GM12878 (cell line): Measurements from ENCODE around the gene ADIPOQ.
"Not testable (repeated sequence)": the region's sequence is repeated elsewhere in the genome, so short reads cannot be mapped to it uniquely, and the experiment has no call there.

Experiments used
- CHD2 ChIP-seq: IDR thresholded peaks from 2 replicates; pipeline ENCODE4 v1.6.1; 2011; ENCODE audit warnings: low read depth, low read length, improper control_type of control experiment, borderline replicate concordance
- DPF2 ChIP-seq: fragments of 450-650 bp; IDR thresholded peaks from 2 replicates; pipeline ENCODE4 v1.6.1; 2017; ENCODE audit warnings: mild to moderate bottlenecking
- EZH2 ChIP-seq: IDR thresholded peaks from 2 replicates; pipeline ENCODE4 v1.6.1; 2012; ENCODE audit warnings: low read depth, mild to moderate bottlenecking, control low read depth, inconsistent platforms, low read length, borderline replicate concordance; ENCODE audit not compliant: control insufficient read depth
- MYC ChIP-seq: IDR thresholded peaks from 2 replicates; pipeline ENCODE4 v1.6.1; 2011; ENCODE audit warnings: mild to moderate bottlenecking, low read length, moderate library complexity, inconsistent platforms; ENCODE audit not compliant: insufficient read depth, insufficient replicate concordance, insufficient read length, severe bottlenecking
- POLR2A ChIP-seq: IDR thresholded peaks from 2 replicates; pipeline ENCODE4 v1.6.1; 2011; ENCODE audit warnings: low read depth, mild to moderate bottlenecking, low read length
- TF ChIP-seq, protein P1 (sequence below), 3 experiments: IDR thresholded peaks in 2 of 3; conservative IDR thresholded peaks in 1 of 3; 2 replicates each; pipeline ENCODE4 v1.5.1; 2011; ENCODE audit warnings: low read depth in 3 of 3, low read length in 3 of 3, mild to moderate bottlenecking in 3 of 3, control low read depth in 2 of 3, moderate library complexity in 2 of 3, inconsistent platforms in 1 of 3, mixed read lengths in 1 of 3; ENCODE audit not compliant: control insufficient read depth in 2 of 3, insufficient read depth in 1 of 3; ENCODE audit errors: extremely low read depth in 1 of 3

DNA sequence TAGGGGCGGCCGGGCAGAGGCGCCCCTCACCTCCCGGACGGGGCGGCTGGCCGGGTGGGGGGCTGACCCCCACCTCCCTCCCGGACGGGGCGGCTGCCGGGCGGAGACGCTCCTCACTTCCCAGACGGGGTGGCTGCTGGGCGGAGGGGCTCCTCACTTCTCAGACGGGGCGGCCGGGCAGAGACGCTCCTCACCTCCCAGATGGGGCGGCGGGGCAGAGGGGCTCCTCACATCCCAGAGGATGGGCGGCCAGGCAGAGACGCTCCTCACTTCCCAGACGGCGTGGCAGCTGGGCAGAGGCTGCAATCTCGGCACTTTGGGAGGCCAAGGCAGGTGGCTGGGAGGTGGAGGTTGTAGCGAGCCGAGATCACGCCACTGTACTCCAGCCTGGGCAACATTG is 42.4 kb downstream of the ADIPOQ start:
- not testable (repeated sequence) for TF ChIP-seq EZH2, DPF2, MYC, CHD2, POLR2A
- TF ChIP-seq, protein P1, sequence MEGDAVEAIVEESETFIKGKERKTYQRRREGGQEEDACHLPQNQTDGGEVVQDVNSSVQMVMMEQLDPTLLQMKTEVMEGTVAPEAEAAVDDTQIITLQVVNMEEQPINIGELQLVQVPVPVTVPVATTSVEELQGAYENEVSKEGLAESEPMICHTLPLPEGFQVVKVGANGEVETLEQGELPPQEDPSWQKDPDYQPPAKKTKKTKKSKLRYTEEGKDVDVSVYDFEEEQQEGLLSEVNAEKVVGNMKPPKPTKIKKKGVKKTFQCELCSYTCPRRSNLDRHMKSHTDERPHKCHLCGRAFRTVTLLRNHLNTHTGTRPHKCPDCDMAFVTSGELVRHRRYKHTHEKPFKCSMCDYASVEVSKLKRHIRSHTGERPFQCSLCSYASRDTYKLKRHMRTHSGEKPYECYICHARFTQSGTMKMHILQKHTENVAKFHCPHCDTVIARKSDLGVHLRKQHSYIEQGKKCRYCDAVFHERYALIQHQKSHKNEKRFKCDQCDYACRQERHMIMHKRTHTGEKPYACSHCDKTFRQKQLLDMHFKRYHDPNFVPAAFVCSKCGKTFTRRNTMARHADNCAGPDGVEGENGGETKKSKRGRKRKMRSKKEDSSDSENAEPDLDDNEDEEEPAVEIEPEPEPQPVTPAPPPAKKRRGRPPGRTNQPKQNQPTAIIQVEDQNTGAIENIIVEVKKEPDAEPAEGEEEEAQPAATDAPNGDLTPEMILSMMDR (IDR thresholded peaks at IDR 0.05 in 2 of 3, conservative IDR thresholded peaks at IDR 0.05 in 1 of 3; ENCODE audit: control insufficient read depth in 2 of 3, extremely low read depth in 1 of 3, insufficient read depth in 1 of 3, low read depth in 3 of 3, low read length in 3 of 3) = not testable (repeated sequence)
